Stomach (tissue), 9 donors: ENCODE results near the gene ADGRF4. TPM values are rescaled to one million over a fixed set of nuclear protein-coding genes. Genes with fewer than 3 reads are reported as not detected.

ENCODE experiments used
- DNase-seq, 2 donors: peaks; one replicate each; pipeline versions ENCODE4 v3.0.0 to v3.0.0-alpha.2; 2013 to 2019
- H3K27ac ChIP-seq, 5 donors: fragments of 200-600 bp in 4 of 5; sonication (generic) in 4 of 5; one replicate each; pipeline ENCODE4 v1.5.1; 2013 to 2019; ENCODE audit warnings: mild to moderate bottlenecking in 1 of 5, moderate library complexity in 1 of 5
- H3K27me3 ChIP-seq, 3 donors: fragments of 200-600 bp; sonication (generic); one replicate each; pipeline ENCODE4 v1.5.1; 2017 to 2019; ENCODE audit warnings: mixed run types in 1 of 3
- H3K36me3 ChIP-seq, 4 donors: fragments of 200-600 bp; sonication (generic); 1 replicate in 3 of 4; 2 replicates in 1 of 4; pipeline ENCODE4 v1.5.1; 2016 to 2019
- H3K4me1 ChIP-seq, 4 donors: fragments of 200-600 bp; sonication (generic); one replicate each; pipeline ENCODE4 v1.5.1; 2016 to 2019
- H3K4me3 ChIP-seq, 4 donors: fragments of 200-600 bp; sonication (generic) in 3 of 4; one replicate each; pipeline ENCODE4 v1.5.1; 2016 to 2019; ENCODE audit warnings: mild to moderate bottlenecking in 1 of 4
- H3K9me3 ChIP-seq, 4 donors: fragments of 200-600 bp; sonication (generic); one replicate each; pipeline ENCODE4 v1.5.1; 2016 to 2019
- EP300 ChIP-seq: sonication (generic); formaldehyde crosslinking; IDR thresholded peaks from one replicate; pipeline ENCODE4 v1.6.1; 2017; ENCODE audit warnings: antibody characterized with exemption
- POLR2A ChIP-seq, 4 donors: fragments of 450-650 bp; IDR thresholded peaks; one replicate each; pipeline ENCODE4 v1.6.1; 2016; ENCODE audit warnings: antibody characterized with exemption in 4 of 4, control low read depth in 2 of 4, mild to moderate bottlenecking in 1 of 4, moderate library complexity in 1 of 4
- POLR2AphosphoS5 ChIP-seq, 3 donors: sonication (generic); formaldehyde crosslinking; IDR thresholded peaks; one replicate each; pipeline ENCODE4 v1.6.1; 2016; ENCODE audit warnings: antibody characterized with exemption in 3 of 3
- WGBS, 5 donors: extraction: QIAGEN DNeasy Blood & Tissue Kit in 3 of 5; methylation state at CpG; one replicate each; pipeline versions ENCODE4 v1.1.5 to v1.1.7; 2013 to 2018; 5-methylcytosine and 5-hydroxymethylcytosine counted together
- intact Hi-C: fragments of 100-400 bp; cut with DNase I; formaldehyde crosslinking; loops from one replicate; pipeline ENCODE4 v1.15.1; 2023; ENCODE audit warnings: low total_unique reads
- polyA plus RNA-seq, 3 donors: library from polyadenylated mRNA; stranded (reverse); fragments of 200-250 nt; gene quantifications; one replicate each; pipeline ENCODE4 v1.2.3, GENCODE V29; 2013
- total RNA-seq, 5 donors: library from RNA; depleted of rRNA; stranded (reverse); fragments of >200 nt; gene quantifications; one replicate each; pipeline versions ENCODE4 v1.1.0 to v1.2.3, GENCODE V29; 2014 to 2016
- TF ChIP-seq, protein P1 (sequence below), 7 experiments: fragments of 450-650 bp in 4 of 7; fragments of 200-600 bp in 3 of 7; sonication (generic) in 3 of 7; IDR thresholded peaks; one replicate each; pipeline ENCODE4 v1.5.1; 2016 to 2019; ENCODE audit warnings: antibody characterized with exemption in 7 of 7, control low read depth in 2 of 7, mild to moderate bottlenecking in 1 of 7
- donor health status: healthy with polysubstance abuse.
- donor health status: Bipolar disorder and iron deficiency.
- donor health status: healthy.

ADGRF4 gene
- total and polyA plus RNA-seq, 8 donors = 6.5 TPM; not detected in 7

DNA sequence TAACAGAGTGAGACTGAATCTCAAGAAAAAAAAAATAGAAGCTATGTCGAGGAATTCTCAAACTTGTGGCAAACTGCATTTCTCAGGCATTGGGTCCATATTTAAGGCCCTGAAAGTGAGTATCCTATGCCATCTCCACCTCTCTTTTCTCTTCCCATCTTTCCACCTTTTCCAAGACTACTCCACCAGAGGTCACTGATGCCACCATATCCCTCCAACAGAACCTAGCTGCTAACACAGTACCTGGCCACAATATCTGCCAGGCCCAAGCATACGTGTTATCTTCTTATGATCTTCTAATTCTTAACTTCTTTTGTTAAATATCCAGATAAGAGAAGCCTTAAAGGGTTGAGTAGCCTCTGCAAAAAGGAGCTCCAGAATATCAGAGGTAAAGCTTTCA is 8.2 kb upstream of the ADGRF4 start:
- Histone ChIP-seq H3K4me1 (no peaks in the 10 kb centered on the region), H3K9me3 (no peaks in the 10 kb centered on the region), H3K27me3 (no peaks in the 10 kb centered on the region), H3K4me3 (no peak overlapping the region), H3K36me3 (no peaks in the 10 kb centered on the region), H3K27ac (no peak overlapping the region)
- intact Hi-C loops = no loop called here
- TF ChIP-seq POLR2A (IDR thresholded peaks at IDR 0.05) = no peak
- TF ChIP-seq EP300 = no peak
- TF ChIP-seq POLR2AphosphoS5 (IDR thresholded peaks at IDR 0.05) = no peak
- 69 to 84% (median 73%) methylated on average over 2 of the region's 2 CpGs for WGBS, 5 donors
- DNase-seq = no peak

DNA sequence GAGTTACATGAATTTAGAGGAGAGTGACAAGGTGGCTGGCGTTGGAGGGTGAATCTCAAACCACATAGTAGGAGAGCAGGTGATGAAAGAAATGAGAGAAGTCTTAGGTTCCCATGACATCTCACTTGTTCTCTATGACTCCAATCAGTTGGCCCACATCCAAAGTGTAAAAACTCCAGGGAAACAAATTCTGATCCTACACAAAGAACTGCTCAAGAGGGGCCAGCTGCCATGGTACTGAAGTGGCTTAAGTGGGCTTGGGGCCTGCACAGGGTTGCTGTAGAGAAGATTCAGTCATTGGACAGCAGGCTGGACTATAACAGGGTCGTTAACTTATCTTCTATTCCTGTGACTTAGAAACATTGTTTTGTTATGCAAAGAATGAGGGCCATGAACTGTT is 7.6 kb upstream of the ADGRF4 start:
- 60 to 75% (median 73%) methylated on average over 2 of the region's 2 CpGs for WGBS, 5 donors
- Histone ChIP-seq H3K9me3 (no peaks in the 10 kb centered on the region), H3K36me3 (no peaks in the 10 kb centered on the region), H3K4me1 (no peaks in the 10 kb centered on the region), H3K27me3 (no peaks in the 10 kb centered on the region), H3K27ac (no peak overlapping the region), H3K4me3 (no peak overlapping the region)
- intact Hi-C loops = no loop called here
- TF ChIP-seq, protein P1, sequence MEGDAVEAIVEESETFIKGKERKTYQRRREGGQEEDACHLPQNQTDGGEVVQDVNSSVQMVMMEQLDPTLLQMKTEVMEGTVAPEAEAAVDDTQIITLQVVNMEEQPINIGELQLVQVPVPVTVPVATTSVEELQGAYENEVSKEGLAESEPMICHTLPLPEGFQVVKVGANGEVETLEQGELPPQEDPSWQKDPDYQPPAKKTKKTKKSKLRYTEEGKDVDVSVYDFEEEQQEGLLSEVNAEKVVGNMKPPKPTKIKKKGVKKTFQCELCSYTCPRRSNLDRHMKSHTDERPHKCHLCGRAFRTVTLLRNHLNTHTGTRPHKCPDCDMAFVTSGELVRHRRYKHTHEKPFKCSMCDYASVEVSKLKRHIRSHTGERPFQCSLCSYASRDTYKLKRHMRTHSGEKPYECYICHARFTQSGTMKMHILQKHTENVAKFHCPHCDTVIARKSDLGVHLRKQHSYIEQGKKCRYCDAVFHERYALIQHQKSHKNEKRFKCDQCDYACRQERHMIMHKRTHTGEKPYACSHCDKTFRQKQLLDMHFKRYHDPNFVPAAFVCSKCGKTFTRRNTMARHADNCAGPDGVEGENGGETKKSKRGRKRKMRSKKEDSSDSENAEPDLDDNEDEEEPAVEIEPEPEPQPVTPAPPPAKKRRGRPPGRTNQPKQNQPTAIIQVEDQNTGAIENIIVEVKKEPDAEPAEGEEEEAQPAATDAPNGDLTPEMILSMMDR (IDR thresholded peaks at IDR 0.05) = no peak
- TF ChIP-seq POLR2A (IDR thresholded peaks at IDR 0.05) (no peak), EP300 (no peak)
- DNase-seq = no peak

DNA sequence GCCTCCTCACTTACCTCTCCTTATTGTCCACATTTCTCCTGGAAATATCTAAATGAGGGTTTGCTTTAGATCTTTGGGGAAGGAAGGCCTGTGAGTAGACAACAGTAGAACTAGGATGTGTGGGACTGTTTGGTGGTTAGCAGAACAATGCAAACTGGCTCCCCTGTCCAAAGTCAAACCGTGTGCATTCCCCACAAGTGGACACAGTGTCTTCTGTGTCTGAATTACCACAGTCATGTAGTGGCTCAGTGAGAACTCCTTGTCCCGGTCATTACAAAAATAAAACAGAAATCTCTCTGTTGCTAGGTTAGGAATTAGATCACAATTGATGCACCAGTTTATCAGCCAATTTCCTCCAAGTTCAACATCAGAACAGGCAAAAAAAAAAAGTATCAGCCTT is 455 bp upstream of the ADGRF4 start:
- Histone ChIP-seq H3K36me3 (no peaks in the 10 kb centered on the region), H3K4me1 (no peaks in the 10 kb centered on the region), H3K27me3 (no peaks in the 10 kb centered on the region), H3K27ac (no peak overlapping the region), H3K9me3 (no peaks in the 10 kb centered on the region), H3K4me3 (no peak overlapping the region)
- intact Hi-C loops = no loop called here
- TF ChIP-seq, protein P1 (IDR thresholded peaks at IDR 0.05) = no peak
- TF ChIP-seq POLR2A (IDR thresholded peaks at IDR 0.05) = no peak
- no peak for TF ChIP-seq POLR2AphosphoS5 (IDR thresholded peaks at IDR 0.05)
- TF ChIP-seq EP300 = no peak
- WGBS, 5 donors = 67 to 85% (median 76%) methylated on average over 2 of the region's 2 CpGs
- DNase-seq = no peak

DNA sequence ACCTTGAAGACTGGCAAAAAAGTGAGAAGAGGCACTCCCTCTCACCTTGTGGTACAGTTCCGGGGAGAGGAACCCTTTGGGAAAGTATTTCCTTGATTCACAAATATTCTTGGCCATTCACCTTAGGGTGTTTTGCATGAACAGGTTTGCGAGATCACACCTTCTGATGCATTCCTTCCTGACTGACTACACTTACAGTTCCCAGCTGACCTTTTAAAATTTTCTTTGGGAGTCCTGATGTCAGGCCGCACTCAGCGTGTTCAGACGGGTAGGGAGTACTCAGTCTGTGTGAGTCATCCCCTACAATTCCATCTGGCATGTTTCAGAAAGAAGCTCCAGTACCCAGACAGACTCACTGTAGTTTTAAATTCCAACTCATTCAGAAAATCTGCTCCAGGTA is 1.7 kb downstream of the ADGRF4 start:
- peak in 1 of 2 donors; percentile 27 for DNase-seq
- no peaks in the 10 kb centered on the region for H3K27me3 ChIP-seq
- intact Hi-C loops = no loop called here
- H3K4me3 ChIP-seq = no peak overlapping the region
- no peak overlapping the region for H3K27ac ChIP-seq
- no peaks in the 10 kb centered on the region for H3K9me3 ChIP-seq
- 68 to 88% (median 82%) methylated on average over 5 of the region's 5 CpGs for WGBS, 5 donors
- H3K4me1 ChIP-seq = no peaks in the 10 kb centered on the region
- TF ChIP-seq POLR2A (IDR thresholded peaks at IDR 0.05) = no peak
- TF ChIP-seq POLR2AphosphoS5 (IDR thresholded peaks at IDR 0.05) = no peak
- TF ChIP-seq, protein P1 (IDR thresholded peaks at IDR 0.05) = no peak
- TF ChIP-seq EP300 = no peak
- H3K36me3 ChIP-seq = no peaks in the 10 kb centered on the region

DNA sequence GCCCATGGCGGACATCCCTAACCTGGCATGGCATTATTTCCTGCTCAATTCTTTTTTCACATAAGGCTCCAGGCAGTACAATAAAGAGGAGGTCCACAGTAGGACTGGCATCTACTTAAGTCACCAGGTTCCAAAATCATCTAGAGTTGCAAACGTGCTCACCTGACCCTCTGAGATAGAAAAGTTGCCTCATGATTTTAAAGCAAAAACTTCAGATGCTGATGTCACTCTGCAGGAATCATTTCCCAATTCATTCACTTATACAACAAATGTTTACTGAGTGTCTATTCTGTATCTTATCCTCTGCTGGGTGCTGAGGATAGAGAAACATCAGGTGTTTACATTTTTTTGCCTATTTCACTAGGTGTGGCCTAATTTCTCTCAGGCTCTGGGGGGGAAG is 2.2 kb downstream of the ADGRF4 start:
- intact Hi-C loops = no loop called here
- Histone ChIP-seq H3K27me3 (no peaks in the 10 kb centered on the region), H3K4me3 (no peak overlapping the region), H3K4me1 (no peaks in the 10 kb centered on the region), H3K27ac (no peak overlapping the region), H3K36me3 (no peaks in the 10 kb centered on the region), H3K9me3 (no peaks in the 10 kb centered on the region)
- TF ChIP-seq EP300 (no peak), POLR2AphosphoS5 (IDR thresholded peaks at IDR 0.05) (no peak), POLR2A (IDR thresholded peaks at IDR 0.05) (no peak)
- TF ChIP-seq, protein P1 (IDR thresholded peaks at IDR 0.05) = no peak
- no peak for DNase-seq
- WGBS, 5 donors = 77 to 82% (median 80%) methylated on average over 2 of the region's 2 CpGs
